ENCODE data around the gene ZSCAN10. TPM values are rescaled to one million over a fixed set of nuclear protein-coding genes. Genes with fewer than 3 reads are reported as not detected.

Gene ZSCAN10
- total RNA-seq, 2 donors from 2014 or later, result not detected

- peaks cover 30% of the 10 kb centered on the region for H3K36me3 ChIP-seq
- no peak for DNase-seq (ENCODE audit: low spot score)
- TF ChIP-seq, protein P1, sequence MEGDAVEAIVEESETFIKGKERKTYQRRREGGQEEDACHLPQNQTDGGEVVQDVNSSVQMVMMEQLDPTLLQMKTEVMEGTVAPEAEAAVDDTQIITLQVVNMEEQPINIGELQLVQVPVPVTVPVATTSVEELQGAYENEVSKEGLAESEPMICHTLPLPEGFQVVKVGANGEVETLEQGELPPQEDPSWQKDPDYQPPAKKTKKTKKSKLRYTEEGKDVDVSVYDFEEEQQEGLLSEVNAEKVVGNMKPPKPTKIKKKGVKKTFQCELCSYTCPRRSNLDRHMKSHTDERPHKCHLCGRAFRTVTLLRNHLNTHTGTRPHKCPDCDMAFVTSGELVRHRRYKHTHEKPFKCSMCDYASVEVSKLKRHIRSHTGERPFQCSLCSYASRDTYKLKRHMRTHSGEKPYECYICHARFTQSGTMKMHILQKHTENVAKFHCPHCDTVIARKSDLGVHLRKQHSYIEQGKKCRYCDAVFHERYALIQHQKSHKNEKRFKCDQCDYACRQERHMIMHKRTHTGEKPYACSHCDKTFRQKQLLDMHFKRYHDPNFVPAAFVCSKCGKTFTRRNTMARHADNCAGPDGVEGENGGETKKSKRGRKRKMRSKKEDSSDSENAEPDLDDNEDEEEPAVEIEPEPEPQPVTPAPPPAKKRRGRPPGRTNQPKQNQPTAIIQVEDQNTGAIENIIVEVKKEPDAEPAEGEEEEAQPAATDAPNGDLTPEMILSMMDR (IDR thresholded peaks at IDR 0.05), result no peak
- H3K9me3 ChIP-seq, result no peaks in the 10 kb centered on the region
- H3K4me1 ChIP-seq, result peaks cover 0 to 16% of the 10 kb centered on the region in 2 donors
- no peak overlapping the region for H3K4me3 ChIP-seq
- no peak overlapping the region for H3K27ac ChIP-seq
- no peaks in the 10 kb centered on the region for H3K27me3 ChIP-seq
These were observed 21.3 kb upstream of the ZSCAN10 start for GRCh38 chr16:3120435-3120834.

DNA sequence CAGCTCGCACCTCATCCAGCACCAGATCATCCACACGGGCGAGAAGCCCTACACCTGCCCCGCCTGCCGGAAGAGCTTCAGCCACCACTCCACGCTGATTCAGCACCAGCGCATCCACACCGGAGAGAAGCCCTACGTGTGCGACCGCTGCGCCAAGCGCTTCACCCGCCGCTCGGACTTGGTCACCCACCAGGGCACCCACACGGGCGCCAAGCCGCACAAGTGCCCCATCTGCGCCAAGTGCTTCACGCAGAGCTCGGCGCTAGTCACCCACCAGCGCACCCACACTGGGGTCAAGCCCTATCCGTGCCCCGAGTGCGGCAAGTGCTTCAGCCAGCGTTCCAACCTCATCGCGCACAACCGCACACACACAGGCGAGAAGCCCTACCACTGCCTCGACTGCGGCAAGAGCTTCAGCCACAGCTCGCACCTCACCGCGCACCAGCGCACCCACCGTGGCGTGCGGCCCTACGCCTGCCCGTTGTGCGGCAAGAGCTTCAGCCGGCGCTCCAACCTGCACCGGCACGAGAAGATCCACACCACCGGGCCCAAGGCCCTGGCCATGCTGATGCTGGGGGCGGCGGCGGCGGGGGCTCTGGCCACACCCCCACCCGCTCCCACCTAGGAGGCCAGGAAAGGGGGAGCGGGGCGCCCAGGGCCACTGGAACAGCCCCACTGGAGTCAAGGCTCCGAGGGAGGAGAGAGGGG lies 20.8 kb upstream of the ZSCAN10 start:
- Histone ChIP-seq H3K4me1 (peaks cover 0 to 10% of the 10 kb centered on the region in 2 donors), H3K27me3 (no peaks in the 10 kb centered on the region), H3K36me3 (peaks cover 35% of the 10 kb centered on the region), H3K9me3 (no peaks in the 10 kb centered on the region), H3K27ac (no peak overlapping the region), H3K4me3 (no peak overlapping the region)
- DNase-seq (ENCODE audit: low spot score), result no peak
- TF ChIP-seq, protein P1 (IDR thresholded peaks at IDR 0.05), result no peak

- no peak for DNase-seq (ENCODE audit: low spot score)
- peaks cover 0 to 9% of the 10 kb centered on the region in 2 donors for H3K4me1 ChIP-seq
- H3K27me3 ChIP-seq, result no peaks in the 10 kb centered on the region
- peaks cover 37% of the 10 kb centered on the region for H3K36me3 ChIP-seq
- TF ChIP-seq, protein P1 (IDR thresholded peaks at IDR 0.05), result no peak
- no peak overlapping the region for H3K4me3 ChIP-seq
- no peak overlapping the region for H3K27ac ChIP-seq
- no peaks in the 10 kb centered on the region for H3K9me3 ChIP-seq
These were observed 20.2 kb upstream of the ZSCAN10 start for GRCh38 chr16:3119286-3119685.

DNA sequence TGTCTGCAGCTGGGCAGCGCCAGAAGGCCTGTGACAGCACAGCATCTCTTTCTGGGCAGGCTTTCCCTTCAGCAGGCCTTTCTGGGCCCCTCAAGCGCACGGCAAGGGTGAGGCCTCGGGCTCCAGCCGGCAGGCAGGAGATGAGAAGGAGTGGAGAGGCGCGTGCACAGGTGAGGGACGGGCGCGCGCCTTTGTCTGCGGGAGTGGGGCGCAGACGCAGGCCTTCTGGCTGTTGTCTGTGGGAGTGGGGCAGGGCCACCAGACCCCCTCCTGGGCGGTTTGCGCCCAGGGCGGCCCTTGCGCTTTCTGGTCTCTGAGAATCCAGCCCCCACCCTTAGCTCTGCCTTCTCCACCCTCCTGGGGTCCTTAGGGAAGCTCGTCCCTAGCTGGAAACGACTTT lies 19.8 kb upstream of the ZSCAN10 start:
- no peaks in the 10 kb centered on the region for H3K9me3 ChIP-seq
- H3K27me3 ChIP-seq, result no peaks in the 10 kb centered on the region
- peaks cover 37% of the 10 kb centered on the region for H3K36me3 ChIP-seq
- no peak for DNase-seq (ENCODE audit: low spot score)
- TF ChIP-seq, protein P1 (IDR thresholded peaks at IDR 0.05), result no peak
- H3K27ac ChIP-seq, result no peak overlapping the region
- peaks cover 0 to 11% of the 10 kb centered on the region in 2 donors for H3K4me1 ChIP-seq
- no peak overlapping the region for H3K4me3 ChIP-seq

DNA sequence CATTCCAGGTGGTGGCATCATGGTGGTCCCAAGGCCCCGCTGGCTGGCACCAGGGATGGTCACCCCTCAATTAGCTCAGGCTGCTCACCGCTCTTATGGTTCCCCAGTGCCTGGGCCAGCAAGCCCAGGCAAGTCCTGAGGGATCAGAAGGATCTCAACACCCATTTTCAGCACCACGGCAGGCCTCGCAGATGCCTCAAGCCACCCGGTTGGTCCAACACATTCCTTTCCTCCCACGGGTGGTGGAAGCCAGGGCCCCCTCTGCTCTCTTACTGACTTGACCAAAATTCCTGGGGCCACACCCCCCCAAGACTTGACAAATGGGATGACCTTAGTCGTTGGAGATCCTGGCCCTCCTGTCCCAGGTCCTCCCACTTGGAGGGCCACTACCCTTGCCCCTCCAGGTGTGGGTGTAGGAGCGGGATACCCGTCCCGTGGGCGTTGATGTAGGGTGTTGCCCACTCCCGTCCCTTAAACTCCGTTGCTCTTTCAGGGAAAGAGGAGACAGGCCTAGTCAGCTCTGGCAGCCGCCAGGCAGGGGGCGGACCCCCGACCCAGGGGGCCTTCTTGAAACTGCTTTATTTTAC lies 19.2 kb upstream of the ZSCAN10 start:
- Histone ChIP-seq H3K9me3 (no peaks in the 10 kb centered on the region), H3K36me3 (peaks cover 37% of the 10 kb centered on the region), H3K4me1 (peaks cover 0 to 11% of the 10 kb centered on the region in 2 donors), H3K4me3 (no peak overlapping the region), H3K27ac (no peak overlapping the region), H3K27me3 (no peaks in the 10 kb centered on the region)
- DNase-seq (ENCODE audit: low spot score), result no peak
- TF ChIP-seq, protein P1 (IDR thresholded peaks at IDR 0.05), result no peak

Measured in right atrium auricular region (tissue), 2 donors.